Naive thymus-derived CD8-positive, alpha-beta T cell (primary cell): ENCODE results near the gene GABRG3. TPM values are rescaled to one million over a fixed set of nuclear protein-coding genes. Genes with fewer than 3 reads are reported as not detected.

Source experiments
- ATAC-seq, 2 donors: fragments of 150-1000 bp; cut with Tn5 transposase in 1 of 2; sonication (Bioruptor Pico), chemical (Tn5 transposase) in 1 of 2; 1 replicate in 1 of 2; 2 replicates in 1 of 2; pipeline ENCODE4 v1.10.0; 2021; ENCODE audit warnings: mild to moderate bottlenecking in 2 of 2, moderate library complexity in 2 of 2
- POLR2A ChIA-PET: fragments of 350-600 bp; sonication (Branson Sonifier 250); formaldehyde crosslinking; loops from one replicate; lab custom pipeline; 2021; ENCODE audit warnings: antibody characterized with exemption; lab: Charles Lee
- DNase-seq, 10 donors: peaks; one replicate each; pipeline versions ENCODE4 v3.0.0 to v3.0.0-alpha.2; 2020 to 2022
- H3K27ac Mint-ChIP-seq, 10 donors: one replicate each; pipeline ENCODE4 v1.8.0; 2020 to 2022; ENCODE audit warnings: mild to moderate bottlenecking in 10 of 10, mixed read lengths in 10 of 10, moderate library complexity in 4 of 10, inconsistent platforms in 1 of 10
- H3K27me3 Mint-ChIP-seq, 5 donors: one replicate each; pipeline ENCODE4 v1.8.0; 2021 to 2022; ENCODE audit warnings: mixed read lengths in 5 of 5
- H3K36me3 Mint-ChIP-seq, 3 donors: one replicate each; pipeline ENCODE4 v1.8.0; 2020 to 2022; ENCODE audit warnings: mixed read lengths in 3 of 3, mild to moderate bottlenecking in 2 of 3, inconsistent platforms in 1 of 3
- H3K4me1 Mint-ChIP-seq, 4 donors: one replicate each; pipeline ENCODE4 v1.8.0; 2021 to 2022; ENCODE audit warnings: mixed read lengths in 4 of 4
- H3K4me3 Mint-ChIP-seq, 10 donors: one replicate each; pipeline ENCODE4 v1.8.0; 2020 to 2022; ENCODE audit warnings: mild to moderate bottlenecking in 10 of 10, mixed read lengths in 10 of 10, moderate library complexity in 6 of 10, inconsistent platforms in 1 of 10
- H3K9me3 Mint-ChIP-seq, 9 donors: one replicate each; pipeline ENCODE4 v1.8.0; 2020 to 2022; ENCODE audit warnings: mixed read lengths in 9 of 9, mild to moderate bottlenecking in 3 of 9, inconsistent platforms in 1 of 9, moderate library complexity in 1 of 9
- polyA plus RNA-seq, 3 donors: library from polyadenylated mRNA; unstranded; fragments of 300-500 nt; fragmentation: Illumina TruSeq; gene quantifications; one replicate each; pipeline ENCODE4 v1.2.3, GENCODE V29; 2021
- total RNA-seq, 8 experiments: library from RNA in 2 of 8; stranded (reverse) in 2 of 8; gene quantifications; one replicate each; pipeline ENCODE4 v1.2.3 and lab custom pipeline; 2021 to 2026

The GABRG3 gene
- total and polyA plus RNA-seq, 5 experiments from 2014 or later: not detected

GRCh38 chr15:27585041-27585640, 614.2 kb downstream of the GABRG3 start:
- no peak overlapping the region for H3K27ac Mint-ChIP-seq
- H3K27me3 Mint-ChIP-seq: peaks cover 0 to 10% (median 4%) of the 10 kb centered on the region in 5 donors
- POLR2A ChIA-PET: no interaction called here
- ATAC-seq (no peak), DNase-seq (no peak)
- no peak overlapping the region for H3K4me3 Mint-ChIP-seq
- peaks cover 0 to 5% (median 0%) of the 10 kb centered on the region in 3 donors for H3K36me3 Mint-ChIP-seq
- H3K4me1 Mint-ChIP-seq: no peaks in the 10 kb centered on the region
- peaks cover 0 to 11% (median 4%) of the 10 kb centered on the region in 9 donors for H3K9me3 Mint-ChIP-seq

GRCh38 chr15:27587810-27588209, 616.8 kb downstream of the GABRG3 start:
- Mint-ChIP-seq H3K4me1 (no peaks in the 10 kb centered on the region), H3K36me3 (peaks cover 0 to 5% (median 0%) of the 10 kb centered on the region in 3 donors), H3K27me3 (peaks cover 0 to 15% (median 4%) of the 10 kb centered on the region in 5 donors), H3K27ac (no peak overlapping the region), H3K9me3 (peaks cover 0 to 18% (median 3%) of the 10 kb centered on the region in 9 donors), H3K4me3 (no peak overlapping the region)
- DNase-seq (no peak), ATAC-seq (no peak)
- POLR2A ChIA-PET: no interaction called here

GRCh38 chr15:27589260-27589659, 618.3 kb downstream of the GABRG3 start:
- DNase-seq: no peak
- Mint-ChIP-seq H3K27me3 (peaks cover 0 to 21% (median 4%) of the 10 kb centered on the region in 5 donors), H3K4me1 (no peaks in the 10 kb centered on the region), H3K9me3 (peaks cover 0 to 18% (median 3%) of the 10 kb centered on the region in 9 donors), H3K4me3 (no peak overlapping the region), H3K36me3 (peaks cover 0 to 5% (median 0%) of the 10 kb centered on the region in 3 donors), H3K27ac (no peak overlapping the region)
- no peak for ATAC-seq
- POLR2A ChIA-PET: no interaction called here

GRCh38 chr15:27589782-27590181, 618.8 kb downstream of the GABRG3 start:
- Mint-ChIP-seq H3K27me3 (peaks cover 0 to 21% (median 4%) of the 10 kb centered on the region in 5 donors), H3K4me1 (no peaks in the 10 kb centered on the region), H3K9me3 (peaks cover 0 to 18% (median 3%) of the 10 kb centered on the region in 9 donors), H3K27ac (no peak overlapping the region), H3K36me3 (peaks cover 0 to 5% (median 0%) of the 10 kb centered on the region in 3 donors), H3K4me3 (no peak overlapping the region)
- DNase-seq (no peak), ATAC-seq (no peak)
- POLR2A ChIA-PET: no interaction called here

Other genes starting within 250 kb of the GABRG3 start
- gene GABRB3, start 198.1 kb upstream of the GABRG3 start, total RNA-seq: not detected
- gene GABRB3, start 198.1 kb upstream of the GABRG3 start, polyA plus RNA-seq: not detected
- not detected for gene GABRA5, start 104.1 kb upstream of the GABRG3 start, total RNA-seq
- not detected for gene GABRA5, start 104.1 kb upstream of the GABRG3 start, polyA plus RNA-seq